HTERT RPE-1 (cell line): ENCODE data around the gene CLCNKA.

ENCODE experiments used
- in situ Hi-C: fragments of 300-500 bp; cut with MboI; formaldehyde crosslinking; loops from 4 replicates; pipeline ENCODE4 v1.14.3; 2020; ENCODE audit warnings: low sequenced_read_pairs

Gene CLCNKA

GRCh38 chr1:16076031-16076864, 54.4 kb downstream of the CLCNKA start:
- in situ Hi-C loops: no loop called here

- in situ Hi-C loops: no loop called here
Observed at GRCh38 chr1:16076865-16077238, 55.0 kb downstream of the CLCNKA start.

GRCh38 chr1:16077406-16078245, 55.8 kb downstream of the CLCNKA start:
- in situ Hi-C loops: no loop called here

GRCh38 chr1:16078925-16079656, 57.3 kb downstream of the CLCNKA start:
- in situ Hi-C loops: no loop called here

GRCh38 chr1:16080422-16081150, 58.8 kb downstream of the CLCNKA start:
- in situ Hi-C loops: no loop called here

GRCh38 chr1:16081636-16082035, 59.8 kb downstream of the CLCNKA start:
- in situ Hi-C loops: no loop called here

GRCh38 chr1:16082283-16083038, 60.6 kb downstream of the CLCNKA start:
- in situ Hi-C loops: no loop called here

- in situ Hi-C loops: no loop called here
Observed at GRCh38 chr1:16083486-16083885, 61.6 kb downstream of the CLCNKA start.
